HepG2 (cell line): Measurements from ENCODE around the gene FKBP1B. TPM values are rescaled to one million over a fixed set of nuclear protein-coding genes. Genes with fewer than 3 reads are reported as not detected.
A peak's percentile ranks its signal among the peaks of the same experiment; 100 is the strongest.

Experiments
- ATAC-seq: fragments of 200-7000 bp; cut with Tn5 transposase; 3 replicates; pipeline ENCODE4 v1.9.1; 2020; ENCODE audit warnings: mild to moderate bottlenecking, moderate library complexity
- BruUV-seq: library from RNA; stranded (reverse); fragments of 400-500 nt; replicated peaks from 2 replicates; lab custom pipeline; 2021; lab: Mats Ljungman, UMichigan
- CTCF ChIA-PET: fragments of 300-600 bp; formaldehyde crosslinking; extraction: SDS; loops from one replicate; lab custom pipeline; 2021; ENCODE audit warnings: low total read pairs, inconsistent platforms, low intra/inter-chr PET ratio; lab: Yijun Ruan, JAX
- POLR2A ChIA-PET: fragments of 350-600 bp; sonication (Branson Sonifier 250); formaldehyde crosslinking; loops from one replicate; lab custom pipeline; 2020; ENCODE audit warnings: antibody characterized with exemption, inconsistent platforms; lab: Yijun Ruan, JAX
- DNase-seq: peaks from one replicate; pipeline ENCODE4 v3.0.0-alpha.2; 2015; ENCODE audit warnings: low spot score
- FAIRE-seq: peaks from 3 replicates; lab custom pipeline; 2011; peaks lifted over from hg19 to GRCh38; lab: Jason Lieb, UNC
- H2AFZ ChIP-seq: one replicate; pipeline ENCODE4 v1.6.1; 2011; ENCODE audit warnings: low read length, inconsistent platforms
- H3K27ac ChIP-seq: fragments of 300-600 bp; 3 replicates; pipeline ENCODE4 v1.8.0; 2011; ENCODE audit warnings: mixed run types, mild to moderate bottlenecking, mixed read lengths, low read length, inconsistent platforms; ENCODE audit not compliant: insufficient read depth; ENCODE audit errors: extremely low read length
- H3K27me3 ChIP-seq, 2 experiments: fragments of 200-600 bp in 1 of 2; 2 replicates in 1 of 2; 3 replicates in 1 of 2; pipeline versions ENCODE4 v1.6.0 to v1.8.0; 2011; ENCODE audit warnings: low read length in 2 of 2, mild to moderate bottlenecking in 2 of 2, moderate library complexity in 2 of 2, inconsistent platforms in 1 of 2; ENCODE audit not compliant: insufficient read depth in 2 of 2, control insufficient read depth in 1 of 2
- H3K36me3 ChIP-seq, 2 experiments: fragments of 200-600 bp in 1 of 2; replicated peaks in 1 of 2; 2 replicates in 1 of 2; 3 replicates in 1 of 2; pipeline versions ENCODE4 v1.5.1 to v1.8.0; 2011; ENCODE audit warnings: low read length in 2 of 2, inconsistent platforms in 1 of 2; ENCODE audit not compliant: insufficient read depth in 2 of 2, control insufficient read depth in 1 of 2
- H3K4me1 ChIP-seq: 2 replicates; pipeline ENCODE4 v1.5.1; 2012; ENCODE audit warnings: low read length, inconsistent platforms; ENCODE audit not compliant: insufficient read depth
- H3K4me2 ChIP-seq: 2 replicates; pipeline ENCODE4 v1.6.0; 2011; ENCODE audit warnings: low read depth, low read length, inconsistent platforms
- H3K4me3 ChIP-seq, 3 experiments: fragments of 200-600 bp in 1 of 3; sonication (generic), shearing (Covaris generic) in 1 of 3; replicated peaks in 1 of 3; 2 replicates each; pipeline ENCODE4 v1.5.1; 2011 to 2016; ENCODE audit warnings: low read length in 3 of 3, inconsistent platforms in 2 of 3, low read depth in 2 of 3, mild to moderate bottlenecking in 2 of 3, control low read depth in 1 of 3, mixed read lengths in 1 of 3; ENCODE audit not compliant: insufficient read depth in 1 of 3
- H3K79me2 ChIP-seq: one replicate; pipeline ENCODE4 v1.6.1; 2011; ENCODE audit warnings: low read length, inconsistent platforms; ENCODE audit not compliant: insufficient read depth
- H3K9ac ChIP-seq: 2 replicates; pipeline ENCODE4 v1.6.0; 2011; ENCODE audit warnings: mild to moderate bottlenecking, low read depth, low read length, inconsistent platforms; ENCODE audit not compliant: insufficient read depth
- H3K9me3 ChIP-seq: 2 replicates; pipeline ENCODE4 v1.5.1; 2012; ENCODE audit warnings: mild to moderate bottlenecking, low read length
- H4K20me1 ChIP-seq: 2 replicates; pipeline ENCODE4 v1.6.0; 2011; ENCODE audit warnings: inconsistent platforms, mild to moderate bottlenecking, low read length, moderate library complexity; ENCODE audit not compliant: insufficient read depth
- CHD2 ChIP-seq: IDR thresholded peaks from 2 replicates; pipeline ENCODE4 v1.6.1; 2011; ENCODE audit warnings: low read depth, low read length, improper control_type of control experiment
- CTCF ChIP-seq: sonication (generic); formaldehyde crosslinking; IDR thresholded peaks from 2 replicates; pipeline ENCODE4 v1.5.0; 2020; ENCODE audit warnings: mild to moderate bottlenecking, missing genetic modification reagents, moderate library complexity
- GATAD2A ChIP-seq: IDR thresholded peaks from 2 replicates; pipeline ENCODE4 v1.6.1; 2016
- KDM2A ChIP-seq: sonication (generic); formaldehyde crosslinking; IDR thresholded peaks from 2 replicates; pipeline ENCODE4 v1.4.0; 2020; ENCODE audit warnings: low read depth, missing genetic modification reagents, borderline replicate concordance
- KDM5A ChIP-seq: fragments of 200-600 bp; sonication (generic); IDR thresholded peaks from 2 replicates; pipeline ENCODE4 v1.7.0; 2018; ENCODE audit warnings: antibody characterized with exemption, mild to moderate bottlenecking, low read length, borderline replicate concordance
- MXD3 ChIP-seq: IDR thresholded peaks from 2 replicates; pipeline ENCODE4 v1.6.1; 2016; ENCODE audit warnings: mild to moderate bottlenecking, missing biosample characterization, missing genetic modification reagents
- NPAS2 ChIP-seq: sonication (generic); formaldehyde crosslinking; IDR thresholded peaks from 2 replicates; pipeline ENCODE4 v1.8.0; 2022; ENCODE audit warnings: mild to moderate bottlenecking, missing genetic modification reagents, borderline replicate concordance
- NR2F6 ChIP-seq, 2 experiments: IDR thresholded peaks; 2 replicates each; pipeline ENCODE4 v1.6.1; 2016; ENCODE audit warnings: antibody characterized with exemption in 1 of 2, mild to moderate bottlenecking in 1 of 2
- PRDM4 ChIP-seq: sonication (generic); formaldehyde crosslinking; IDR thresholded peaks from 2 replicates; pipeline ENCODE4 v1.9.0; 2021; ENCODE audit warnings: missing genetic modification reagents, borderline replicate concordance
- SALL1 ChIP-seq: sonication (generic); formaldehyde crosslinking; IDR thresholded peaks from 2 replicates; pipeline ENCODE4 v1.8.0; 2022; ENCODE audit warnings: mild to moderate bottlenecking, missing genetic modification reagents
- SP1 ChIP-seq, 2 experiments: fragments of 450-650 bp in 1 of 2; sonication (generic) in 1 of 2; formaldehyde crosslinking in 1 of 2; IDR thresholded peaks; 2 replicates each; pipeline versions ENCODE4 v1.4.0 to v1.6.1; 2016 to 2020; ENCODE audit warnings: missing genetic modification reagents in 1 of 2
- SP2 ChIP-seq: sonication (generic); formaldehyde crosslinking; IDR thresholded peaks from 2 replicates; pipeline ENCODE4 v1.5.1; 2020; ENCODE audit warnings: mild to moderate bottlenecking, missing genetic modification reagents
- THAP11 ChIP-seq: IDR thresholded peaks from 2 replicates; pipeline ENCODE4 v1.6.1; 2016; ENCODE audit warnings: missing biosample characterization, missing genetic modification reagents
- ZFYVE20 ChIP-seq: sonication (generic); formaldehyde crosslinking; IDR thresholded peaks from 2 replicates; pipeline ENCODE4 v1.8.0; 2023; ENCODE audit warnings: low read depth, mild to moderate bottlenecking, moderate library complexity, missing genetic modification reagents, borderline replicate concordance
- ZNF234 ChIP-seq: sonication (generic); formaldehyde crosslinking; conservative IDR thresholded peaks from 2 replicates; pipeline ENCODE4 v1.5.1; 2020; ENCODE audit warnings: mild to moderate bottlenecking, missing genetic modification reagents
- ZNF547 ChIP-seq: sonication (generic); formaldehyde crosslinking; IDR thresholded peaks from 2 replicates; pipeline ENCODE4 v1.5.1; 2020; ENCODE audit warnings: mild to moderate bottlenecking, missing genetic modification reagents
- ZNF709 ChIP-seq: sonication (generic); formaldehyde crosslinking; IDR thresholded peaks from 2 replicates; pipeline ENCODE4 v1.5.0; 2020; ENCODE audit warnings: mild to moderate bottlenecking, missing genetic modification reagents
- ZNF792 ChIP-seq: IDR thresholded peaks from 2 replicates; pipeline ENCODE4 v1.6.1; 2016
- WGBS: methylation state at CpG from one replicate; pipeline ENCODE4 v1.1.6; 2017; ENCODE audit warnings: low lambda C conversion rate; 5-methylcytosine and 5-hydroxymethylcytosine counted together
- in situ Hi-C: cut with HindIII; loops from 2 replicates; pipeline ENCODE4 v1.10.0; 2017; ENCODE audit warnings: low pct_unique_long_range_greater_than_20kb; ENCODE audit not compliant: extremely low pct_ligation_motif_present
- intact Hi-C: fragments of 100-400 bp; cut with micrococcal nuclease; formaldehyde crosslinking; loops from one replicate; pipeline ENCODE4 v1.10.0; 2022; ENCODE audit not compliant: unreplicated experiment
- polyA plus RNA-seq, 8 experiments: library from polyadenylated mRNA; depleted of rRNA in 3 of 8; stranded (reverse) in 7 of 8; unstranded in 1 of 8; fragments of >200 nt; fragmentation: Illumina TruSeq in 4 of 8; extraction: Trizol in 4 of 8; gene quantifications; 2 replicates each; pipeline versions ENCODE4 v1.2.1 to v1.2.3, GENCODE V29; 2011 to 2016; ENCODE audit warnings: low read depth in 4 of 8, missing spikeins in 1 of 8, mixed read lengths in 1 of 8; ENCODE audit not compliant: insufficient read depth in 1 of 8
- total RNA-seq, 5 experiments: library from RNA; depleted of rRNA; stranded (reverse); fragments of >200 nt; fragmentation: Illumina TruSeq; extraction: Trizol; gene quantifications; 2 replicates each; pipeline ENCODE4 v1.2.3, GENCODE V29; 2016; ENCODE audit warnings: low read depth in 1 of 5

Gene FKBP1B
- total and polyA plus RNA-seq, 2 of the 13 experiments (the other 11 are each of a cell fraction or from before 2014, with no cell fraction given), result 35.2 to 96.3 TPM

- ATAC-seq (peak; percentile 84), DNase-seq (peak; percentile 61), FAIRE-seq (peak; percentile 76)
- intact Hi-C loops (loop anchor here (1.0 kb wide), 4 partner anchors 26 to 143 kb away; partner anchors contain the start of genes TP53I3 and WDCP), in situ Hi-C loops (loop anchor here (5.0 to 10.0 kb wide), 2 partner anchors 41 to 143 kb away; no protein-coding TSS in a partner anchor)
- Histone ChIP-seq H3K4me1 (peaks cover 44% of the 10 kb centered on the region), H3K9me3 (no peaks in the 10 kb centered on the region), H3K4me3 (no peak overlapping the region), H3K27ac (peak overlapping the region; percentile 41), H3K4me2 (no peak overlapping the region), H3K27me3 (no peaks in the 10 kb centered on the region), H4K20me1 (no peaks in the 10 kb centered on the region), H3K9ac (no peak overlapping the region), H3K79me2 (no peaks in the 10 kb centered on the region), H3K36me3 (peaks cover 3 to 15% of the 10 kb centered on the region in 2 experiments; a peak in 3 of 5 replicates), H2AFZ (no peak overlapping the region)
- WGBS, result 70% methylated on average over 17 of the region's 19 CpGs
- ChIA-PET POLR2A (interaction anchor here (1.1 to 3.5 kb wide), 8 partner anchors 24 to 94 kb away, joined by 4 to 23 read pairs (median 13); partner anchors contain the start of genes ATAD2B, SF3B6, TP53I3 and WDCP), CTCF (interaction anchor here (1.3 to 3.4 kb wide), 3 partner anchors 39 to 143 kb away, joined by 8 to 37 read pairs (median 36); partner anchors contain the start of gene TP53I3)
- no TSS peak for BruUV-seq
- no peak for TF ChIP-seq KDM5A
- no peak for TF ChIP-seq NR2F6 (IDR thresholded peaks at IDR 0.05)
- TF ChIP-seq NR2F6 (CRISPR knock-in tag; IDR thresholded peaks at IDR 0.05), result peak; percentile 25; the same call in 1 of the 2 replicates
- TF ChIP-seq THAP11 (CRISPR knock-in tag), result 0 out of 2 replicates have a peak, but pooled peaks have one; percentile 28
- TF ChIP-seq GATAD2A, result 0 out of 2 replicates have a peak, but pooled peaks have one; percentile 23
- no peak for TF ChIP-seq SP1 (IDR thresholded peaks at IDR 0.05)
- 0 out of 2 replicates have a peak, but pooled peaks have one; percentile 8 for TF ChIP-seq SP1 (CRISPR knock-in tag; IDR thresholded peaks at IDR 0.05)
- TF ChIP-seq KDM2A, result peak; percentile 53; the same call in 1 of the 2 replicates
- no peak for TF ChIP-seq ZNF234
- 0 out of 2 replicates have a peak, but pooled peaks have one; percentile 25 for TF ChIP-seq ZNF547
- TF ChIP-seq SP2, result peak; percentile 32; the same call in 1 of the 2 replicates
- 0 out of 2 replicates have a peak, but pooled peaks have one; percentile 23 for TF ChIP-seq MXD3 (CRISPR knock-in tag)
- 0 out of 2 replicates have a peak, but pooled peaks have one; percentile 25 for TF ChIP-seq NPAS2
- 0 out of 2 replicates have a peak, but pooled peaks have one; percentile 61 for TF ChIP-seq ZNF792
- peak; percentile 25; the same call in 1 of the 2 replicates for TF ChIP-seq SALL1 (CRISPR knock-in tag)
- no peak for TF ChIP-seq ZFYVE20 (CRISPR knock-in tag)
- no peak for TF ChIP-seq ZNF709
- no peak for TF ChIP-seq PRDM4
- TF ChIP-seq CHD2, result no peak
- TF ChIP-seq CTCF (CRISPR knock-in tag), result peak; percentile 95
Observed at GRCh38 chr2:24021122-24021998, 28.2 kb upstream of the FKBP1B start.
